Globus pallidus (tissue), 1 donor: ENCODE measurements around the gene SOX6.

ENCODE experiments used
- DNase-seq: peaks from one replicate; pipeline ENCODE4 v3.0.0-alpha.2; 2015; ENCODE audit warnings: low spot score

SOX6 gene

DNA sequence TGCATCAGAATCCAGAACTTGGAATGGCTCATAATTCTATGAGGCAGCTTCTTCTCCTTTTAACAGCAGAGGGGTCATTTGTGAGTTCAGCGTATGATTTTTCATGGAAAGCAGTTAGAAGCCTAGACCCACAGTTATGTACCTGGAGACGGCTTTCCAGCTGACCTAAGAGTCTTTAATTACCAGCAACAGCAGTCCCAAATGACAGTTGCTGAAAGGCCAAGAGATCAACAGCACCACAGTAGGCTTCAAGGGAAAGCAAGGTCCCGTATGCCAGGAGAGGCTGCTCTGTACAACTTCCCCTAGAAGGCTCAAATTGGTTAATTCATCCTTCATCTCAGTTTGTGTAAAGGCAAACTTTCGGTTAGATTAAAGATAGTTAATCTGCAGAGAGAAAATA, 363.0 kb downstream of the SOX6 start:
- no peak for DNase-seq

DNA sequence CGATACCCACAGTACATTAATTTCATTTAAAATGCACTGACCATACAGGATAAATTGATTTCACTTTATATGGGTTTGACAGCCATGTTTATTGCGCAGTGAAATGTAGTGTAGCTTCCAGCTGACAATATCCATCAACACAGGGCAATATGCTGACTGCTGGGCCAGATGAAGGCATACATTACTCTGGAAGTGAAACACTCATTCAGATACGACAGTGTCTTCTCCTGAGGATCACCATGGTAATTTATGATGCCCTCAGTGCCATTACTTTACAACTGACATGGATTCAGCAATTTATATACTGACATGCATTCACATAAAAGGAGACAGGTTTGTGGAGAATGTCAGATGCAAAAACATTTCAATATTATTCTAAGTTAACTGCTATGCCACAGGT, 365.1 kb downstream of the SOX6 start:
- no peak for DNase-seq

- DNase-seq = no peak
Observed at GRCh38 chr11:15989685-15990084, 366.7 kb downstream of the SOX6 start.

DNA sequence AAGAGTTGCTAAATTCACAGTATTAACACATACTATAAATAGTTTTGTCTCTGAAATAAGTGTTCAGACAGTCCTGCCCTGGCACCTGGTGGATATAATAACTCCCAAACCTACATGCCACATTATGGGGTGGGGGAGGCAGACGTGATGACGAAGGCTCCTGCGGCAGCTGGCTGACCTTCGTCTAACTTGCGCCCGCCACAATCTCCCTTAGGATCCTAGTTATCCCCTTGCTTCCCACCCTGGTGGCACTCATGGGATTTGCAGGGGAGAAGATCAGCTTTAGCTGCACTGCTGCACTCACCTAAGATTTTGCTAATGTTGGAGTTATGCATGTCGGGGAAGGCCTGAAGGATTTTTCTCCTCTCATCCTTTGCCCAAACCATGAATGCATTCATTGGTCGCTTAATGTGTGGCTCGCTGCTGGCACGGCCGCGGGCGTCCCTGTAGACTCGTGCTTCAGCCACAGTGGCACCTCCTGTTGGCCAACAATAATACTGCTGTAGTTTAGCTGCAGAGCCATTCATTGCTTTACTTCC, 367.6 kb downstream of the SOX6 start:
- DNase-seq = peak; percentile 14

DNA sequence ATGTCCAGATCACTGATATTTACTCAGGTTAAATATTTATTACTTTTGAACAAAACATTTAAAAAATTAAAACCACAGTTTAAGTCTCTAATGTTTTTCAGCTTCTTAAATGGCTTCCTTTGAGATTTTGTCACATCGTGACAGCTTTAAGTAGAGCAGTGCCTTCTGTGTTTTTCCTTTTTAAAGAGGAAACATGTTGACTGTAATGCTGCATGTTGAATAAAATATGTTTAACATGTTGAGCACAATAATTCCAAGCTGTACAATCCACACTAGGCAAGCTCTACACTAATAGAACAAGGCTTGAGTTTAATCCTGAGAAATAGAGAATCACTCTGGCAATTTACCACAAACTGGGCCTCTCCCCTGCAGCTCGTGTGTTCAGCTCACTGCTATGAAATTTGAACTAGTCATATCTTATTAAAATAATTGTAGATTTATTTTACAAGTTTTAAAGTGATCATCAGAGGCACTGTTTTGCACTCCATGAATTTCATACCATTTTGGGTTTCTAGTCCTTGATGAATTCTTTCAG, 368.3 kb downstream of the SOX6 start:
- DNase-seq = no peak

DNA sequence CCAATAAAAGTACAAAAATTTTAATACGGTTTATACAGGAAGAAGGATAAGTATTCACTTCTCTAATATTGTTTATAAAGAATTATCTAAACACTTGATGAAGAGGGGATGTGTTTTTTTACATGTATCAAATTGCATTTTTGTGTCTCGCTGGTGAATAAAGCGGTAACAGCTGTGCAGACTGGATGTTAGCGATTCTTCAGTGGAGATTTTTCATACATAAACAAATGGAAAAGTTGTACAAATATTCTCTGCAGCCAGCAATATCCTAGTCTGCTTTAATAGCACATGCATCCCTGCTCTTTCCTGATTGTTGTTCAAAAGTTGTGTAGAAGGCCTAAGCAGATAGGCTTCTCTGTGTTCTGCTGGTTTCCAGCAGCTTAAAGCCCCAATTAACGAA, 369.3 kb downstream of the SOX6 start:
- no peak for DNase-seq

GRCh38 chr11:15985860-15986139, 370.5 kb downstream of the SOX6 start:
- DNase-seq = no peak

DNA sequence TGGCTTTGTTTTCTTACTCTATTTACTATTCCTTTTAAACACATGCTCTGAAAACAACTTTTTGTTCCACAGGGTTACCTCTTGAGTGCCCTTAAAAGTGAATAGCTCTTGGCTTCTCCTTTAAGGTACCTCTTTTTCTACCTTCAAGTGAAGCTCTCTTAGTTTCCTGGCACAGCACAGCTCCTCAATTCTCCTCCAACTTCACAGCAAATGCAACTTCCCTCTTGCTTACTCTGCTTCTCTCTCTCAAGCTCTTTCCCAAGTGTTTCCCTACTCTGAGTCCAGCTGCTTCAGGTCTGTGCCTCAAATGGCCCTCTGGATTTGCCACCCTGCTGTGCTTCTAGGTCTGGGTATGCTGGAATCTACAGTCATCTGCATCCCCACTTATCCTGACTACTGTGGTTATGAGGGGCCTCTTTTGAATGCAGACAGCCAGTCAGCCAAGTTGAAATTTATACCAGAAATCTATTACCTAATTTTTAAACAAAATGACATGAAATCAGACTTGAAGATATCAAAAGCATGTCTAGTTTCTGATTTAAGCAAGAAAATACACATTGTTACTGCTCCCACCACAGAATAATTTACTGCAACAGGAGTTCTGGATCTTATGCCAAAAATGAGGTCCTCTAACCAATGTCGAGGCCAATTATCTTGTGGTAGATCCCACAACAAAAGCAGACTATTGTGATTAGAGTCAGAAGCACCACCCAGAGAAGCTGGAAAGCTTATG, 371.1 kb downstream of the SOX6 start:
- no peak for DNase-seq

DNA sequence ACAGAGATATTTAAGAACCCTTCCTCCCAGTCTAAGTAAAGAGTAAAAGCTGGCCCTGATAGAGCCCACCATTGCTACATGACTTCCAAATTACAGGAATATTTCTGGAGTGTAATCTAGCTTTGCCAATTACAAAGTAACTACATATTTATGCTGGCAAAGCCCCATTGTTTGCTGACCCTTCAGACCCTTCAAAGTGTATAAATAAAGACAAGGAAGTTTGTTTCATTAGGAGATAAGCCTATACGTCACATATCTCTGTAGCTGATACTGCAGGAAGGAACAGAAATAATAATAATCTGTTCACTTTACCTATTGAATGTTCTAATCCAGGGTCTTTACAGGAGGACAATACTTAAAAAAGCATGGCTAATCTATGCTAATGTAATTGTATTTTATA, 375.1 kb downstream of the SOX6 start:
- DNase-seq = no peak

GRCh38 chr11:15977116-15977515, 379.2 kb downstream of the SOX6 start:
- DNase-seq = no peak

DNA sequence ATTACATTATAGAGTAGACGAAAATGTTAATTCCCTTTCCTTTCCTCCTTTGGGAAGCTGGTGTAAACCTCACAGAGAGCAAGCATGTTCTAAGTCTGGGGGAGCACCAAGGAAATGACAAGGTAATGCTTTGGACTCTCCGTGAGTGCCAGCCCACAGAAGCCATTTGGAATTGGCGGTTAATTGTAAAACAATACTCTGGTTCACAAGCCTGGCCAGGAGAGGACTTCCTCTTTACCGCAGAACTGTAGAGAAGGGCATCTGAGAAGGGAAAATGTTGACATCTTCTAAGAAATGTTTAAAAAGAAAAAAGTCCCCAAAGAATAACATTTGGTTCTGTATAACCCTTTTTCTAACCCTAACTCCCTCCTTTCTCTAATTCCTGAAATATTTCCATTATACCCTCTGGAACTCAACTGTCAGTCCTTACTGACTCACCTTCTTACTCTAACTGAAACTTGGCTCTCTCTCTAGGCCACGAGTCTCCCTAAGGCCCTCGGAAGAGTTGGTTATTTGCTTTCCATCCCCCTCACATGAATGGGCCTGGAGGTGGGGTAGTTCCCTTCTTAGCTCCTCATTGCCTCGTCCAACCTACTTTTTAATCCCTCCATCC, 379.8 kb downstream of the SOX6 start:
- DNase-seq = no peak

DNA sequence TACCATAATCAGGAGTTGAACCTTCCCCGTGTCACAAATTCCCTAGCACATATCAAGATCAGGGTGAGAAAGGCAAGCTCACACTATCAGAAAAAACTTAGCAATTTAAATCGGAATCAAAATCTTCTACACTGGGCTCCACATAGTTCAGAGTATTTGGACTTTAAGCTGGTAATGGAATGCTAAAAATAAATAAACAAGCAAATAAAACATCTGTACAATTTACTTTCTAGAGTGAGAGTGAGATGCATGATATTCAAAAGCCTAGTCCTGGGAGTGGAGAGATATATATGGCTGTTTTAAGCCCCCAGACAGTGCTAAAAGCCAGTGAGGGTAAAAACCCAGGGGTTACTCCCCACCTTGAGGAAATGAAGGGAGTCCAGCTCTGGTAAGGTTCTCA, 380.6 kb downstream of the SOX6 start:
- DNase-seq = no peak

- DNase-seq = no peak
Observed at GRCh38 chr11:15972838-15973237, 383.5 kb downstream of the SOX6 start.

- no peak for DNase-seq
Observed at GRCh38 chr11:15971215-15971546, 385.2 kb downstream of the SOX6 start.

GRCh38 chr11:15970506-15971214, 385.7 kb downstream of the SOX6 start:
- no peak for DNase-seq

DNA sequence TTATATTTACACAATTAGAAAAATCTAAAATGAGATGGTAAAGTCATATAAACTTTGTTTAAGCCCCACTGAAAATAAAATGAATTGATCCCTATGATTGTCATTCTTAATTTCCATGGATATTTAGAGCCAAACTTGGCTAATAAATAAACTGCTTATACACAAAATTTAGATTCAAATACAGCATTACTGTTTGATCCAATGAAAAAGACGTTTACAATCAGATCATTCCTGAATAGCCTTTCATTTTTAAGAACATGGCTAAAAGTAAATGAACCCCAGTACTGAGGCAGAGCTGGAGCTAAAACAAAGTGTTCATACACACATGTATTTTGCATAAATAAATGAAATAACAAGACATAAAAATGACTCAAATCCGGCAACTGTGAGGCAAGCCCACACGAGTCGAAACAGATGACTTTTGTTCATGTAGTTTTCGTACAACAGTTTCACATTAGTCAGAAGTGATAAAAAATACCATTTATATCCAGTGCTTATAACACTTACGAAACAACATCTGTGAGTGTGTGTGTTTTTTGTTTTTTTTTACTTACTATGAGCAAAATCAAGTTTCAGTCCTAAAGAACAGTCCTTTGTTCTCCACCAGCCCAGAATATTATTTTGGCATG, 386.5 kb downstream of the SOX6 start:
- peak; percentile 3 for DNase-seq

- peak; percentile 69 for DNase-seq
Observed at GRCh38 chr11:15969281-15969680, 387.1 kb downstream of the SOX6 start.

DNA sequence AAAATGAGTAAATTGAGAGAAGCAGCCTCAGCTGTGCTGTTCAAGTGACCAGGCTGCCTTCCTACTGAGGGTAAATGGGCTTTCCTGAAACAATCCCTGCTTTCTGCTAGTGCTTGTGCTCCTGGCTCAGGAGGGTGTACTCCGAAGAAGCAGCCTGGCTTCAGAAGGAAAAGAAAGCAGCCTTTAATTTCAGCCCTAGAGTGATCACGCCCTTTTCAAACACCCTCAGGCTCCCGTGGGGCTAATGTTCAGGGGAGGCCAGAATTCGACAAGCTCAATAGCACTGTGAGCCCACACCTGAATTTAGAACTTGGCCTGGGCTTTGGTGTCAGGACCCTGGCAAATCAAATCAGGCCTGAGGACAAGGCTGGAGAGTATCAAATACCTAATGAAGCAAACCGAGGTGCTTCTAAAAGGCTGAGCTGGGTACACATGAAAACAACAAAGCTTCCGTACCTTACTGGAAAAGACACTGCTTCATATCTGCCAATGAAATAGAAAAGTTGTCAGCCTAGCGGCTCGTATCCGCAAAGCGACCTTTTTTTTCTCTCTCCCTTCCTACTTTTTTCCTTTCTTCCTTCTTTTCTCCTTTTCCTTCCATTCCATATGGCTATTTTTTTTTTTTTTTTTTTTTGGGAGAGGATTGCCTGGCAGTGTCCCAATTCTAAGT, 387.8 kb downstream of the SOX6 start:
- DNase-seq = peak; percentile 31

GRCh38 chr11:15967966-15968365, 388.4 kb downstream of the SOX6 start:
- DNase-seq = peak; percentile 7

DNA sequence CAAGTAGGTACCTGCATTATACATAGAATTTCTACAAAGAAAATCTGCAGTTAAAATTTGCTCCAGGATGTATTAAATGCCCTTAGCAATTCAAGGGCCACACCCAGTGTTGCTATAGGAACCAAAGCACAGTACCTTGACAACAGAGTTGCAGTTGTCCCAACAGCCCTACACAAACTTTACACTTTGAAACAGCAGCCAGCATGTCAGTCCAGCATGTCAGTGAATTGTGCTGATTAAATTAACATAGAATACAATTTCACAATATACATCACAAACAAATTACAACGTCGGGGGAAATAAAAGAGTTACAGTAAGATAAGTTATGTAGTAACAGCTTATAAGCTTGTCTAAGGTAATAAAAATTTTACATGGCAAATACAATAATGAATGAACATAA, 389.2 kb downstream of the SOX6 start:
- DNase-seq = no peak

GRCh38 chr11:15965562-15966250, 390.6 kb downstream of the SOX6 start:
- no peak for DNase-seq

DNA sequence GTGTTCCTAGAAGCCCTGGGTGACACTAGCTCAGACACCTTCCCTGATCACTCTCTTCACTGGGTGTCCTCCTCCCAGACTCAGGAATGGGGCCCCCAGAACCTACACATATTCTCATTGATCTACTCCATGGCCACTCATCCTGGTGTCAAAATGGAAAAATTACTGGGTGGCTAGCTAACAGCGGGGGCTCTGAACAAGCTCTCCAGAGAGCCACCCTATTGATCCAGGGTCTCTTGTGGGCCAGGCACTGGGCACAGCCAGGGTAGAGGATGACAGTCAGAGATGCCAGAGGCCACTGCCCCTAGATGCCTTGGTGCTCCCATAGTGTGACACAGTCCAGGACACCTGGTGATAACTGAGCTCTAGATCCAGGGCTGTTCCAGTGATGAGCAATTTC, 393.1 kb downstream of the SOX6 start:
- no peak for DNase-seq
